T1000 (cell line): ENCODE data around the gene KCNH4.

ENCODE experiments used
- DNase-seq: peaks from one replicate; lab custom pipeline; 2025; ENCODE audit warnings: mixed read lengths; lab: John Stamatoyannopoulos, UW

The KCNH4 gene

DNA sequence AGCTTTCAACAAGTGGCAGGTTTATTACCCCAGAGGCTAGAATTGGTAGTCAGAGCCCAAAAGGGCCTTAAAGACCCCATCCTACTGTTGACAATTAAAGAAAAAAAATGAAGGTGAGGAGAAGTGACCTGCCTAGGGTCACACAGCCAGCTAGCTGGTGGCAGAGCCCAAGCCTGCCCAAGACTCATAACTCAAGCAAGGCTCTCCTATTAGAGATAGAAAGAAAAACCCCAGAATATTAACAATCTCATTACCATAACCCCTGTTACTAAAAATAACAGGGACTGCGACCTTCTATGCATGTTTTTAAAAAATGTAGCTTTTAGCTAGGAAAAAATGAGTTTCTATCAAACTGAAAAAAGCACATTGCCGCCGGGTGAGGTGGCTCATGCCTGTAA lies 44.3 kb downstream of the KCNH4 start:
- no peak for DNase-seq

GRCh38 chr17:42135664-42136653 lies 45.0 kb downstream of the KCNH4 start:
- DNase-seq: no peak

GRCh38 chr17:42135151-42135550 lies 45.8 kb downstream of the KCNH4 start:
- DNase-seq: no peak

- DNase-seq: no peak
These were observed 47.4 kb downstream of the KCNH4 start for GRCh38 chr17:42133461-42134041.

GRCh38 chr17:42132941-42133340 lies 48.0 kb downstream of the KCNH4 start:
- no peak for DNase-seq

GRCh38 chr17:42131981-42132432 lies 48.9 kb downstream of the KCNH4 start:
- no peak for DNase-seq

DNA sequence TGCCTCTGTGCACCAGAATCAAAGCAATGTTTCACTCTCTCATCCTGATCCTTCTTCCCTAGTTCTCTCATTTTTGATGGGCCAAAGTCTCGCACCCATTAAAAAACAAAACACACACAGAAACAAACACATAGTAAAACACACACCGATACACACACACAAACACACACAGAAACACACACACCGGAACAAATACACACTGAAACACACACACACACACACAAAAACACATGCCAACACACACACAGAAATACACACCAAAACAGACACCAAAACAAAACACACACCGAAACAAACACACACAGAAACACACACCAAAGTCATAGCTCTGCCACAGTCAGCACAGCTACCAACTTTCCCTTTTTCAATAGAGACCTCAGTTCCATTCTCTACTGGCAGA lies 49.7 kb downstream of the KCNH4 start:
- DNase-seq: no peak

DNA sequence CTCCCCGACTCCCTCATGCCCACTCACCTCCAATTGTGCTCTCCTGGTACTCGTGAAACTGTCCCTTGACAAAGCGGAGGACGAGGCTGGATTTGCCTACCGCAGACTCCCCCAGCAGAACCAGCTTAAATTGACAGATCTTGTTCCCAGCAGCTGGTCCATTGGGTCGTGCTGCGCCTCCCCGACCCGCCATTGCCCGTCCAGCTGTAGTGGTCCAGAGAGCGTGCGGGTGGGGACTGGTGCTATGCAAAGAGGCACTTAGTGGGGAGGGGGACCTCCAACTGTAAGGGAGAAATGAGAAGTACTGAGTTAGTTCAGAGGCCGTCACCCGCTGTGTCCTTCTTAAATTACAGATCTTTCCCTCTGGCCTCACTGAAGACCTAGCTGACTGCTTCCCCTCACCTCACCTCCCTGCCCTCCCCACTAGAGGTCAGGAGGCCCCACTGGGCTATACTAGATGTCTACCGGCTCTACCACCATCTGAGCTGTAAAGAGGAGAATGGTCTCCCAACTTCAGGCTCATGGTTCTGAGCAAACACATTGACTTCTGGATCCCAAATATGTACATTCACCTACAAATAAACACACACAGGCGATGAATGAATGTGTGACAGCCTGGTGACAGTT lies 50.5 kb downstream of the KCNH4 start:
- no peak for DNase-seq

DNA sequence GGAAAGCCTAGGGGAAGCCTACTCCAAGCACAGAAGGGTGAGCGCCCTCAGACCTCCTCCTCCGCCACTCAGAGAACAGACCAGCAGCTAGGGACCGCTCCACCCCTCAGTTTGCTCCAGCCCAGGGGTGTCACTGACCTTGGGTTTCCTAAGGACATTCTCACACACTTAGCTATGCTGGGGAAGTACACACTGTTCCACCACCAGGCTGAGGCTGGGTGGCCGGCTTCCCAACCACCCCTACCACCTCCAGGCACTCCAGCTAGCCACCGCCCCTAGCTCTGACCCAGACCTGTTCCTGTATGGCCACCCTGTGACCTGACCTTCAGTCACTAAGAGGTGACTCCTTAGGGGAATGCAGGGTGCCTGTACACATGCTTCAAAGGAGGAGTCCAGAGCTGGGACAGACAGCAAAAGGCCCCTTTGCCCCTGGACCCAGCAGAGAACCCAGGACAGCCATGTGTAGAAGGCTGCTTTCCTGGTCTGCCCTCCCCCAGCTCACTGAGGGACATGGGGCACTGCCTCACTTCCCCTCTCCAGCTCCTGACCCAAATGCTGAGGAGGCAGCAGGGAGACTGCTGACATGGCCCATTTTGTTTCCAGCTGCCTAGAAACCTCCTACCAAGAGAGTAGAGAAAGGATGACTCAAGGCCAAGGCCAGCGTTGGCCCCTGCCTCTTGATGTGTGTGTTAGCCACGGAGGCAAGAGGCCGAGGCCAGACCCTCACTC lies 51.7 kb downstream of the KCNH4 start:
- no peak for DNase-seq

GRCh38 chr17:42127414-42127813 lies 53.5 kb downstream of the KCNH4 start:
- no peak for DNase-seq

- DNase-seq: no peak
These were observed 54.1 kb downstream of the KCNH4 start for GRCh38 chr17:42126836-42127235.

- DNase-seq: no peak
These were observed 55.4 kb downstream of the KCNH4 start for GRCh38 chr17:42125565-42125964.

GRCh38 chr17:42124256-42124655 lies 56.7 kb downstream of the KCNH4 start:
- no peak for DNase-seq

DNA sequence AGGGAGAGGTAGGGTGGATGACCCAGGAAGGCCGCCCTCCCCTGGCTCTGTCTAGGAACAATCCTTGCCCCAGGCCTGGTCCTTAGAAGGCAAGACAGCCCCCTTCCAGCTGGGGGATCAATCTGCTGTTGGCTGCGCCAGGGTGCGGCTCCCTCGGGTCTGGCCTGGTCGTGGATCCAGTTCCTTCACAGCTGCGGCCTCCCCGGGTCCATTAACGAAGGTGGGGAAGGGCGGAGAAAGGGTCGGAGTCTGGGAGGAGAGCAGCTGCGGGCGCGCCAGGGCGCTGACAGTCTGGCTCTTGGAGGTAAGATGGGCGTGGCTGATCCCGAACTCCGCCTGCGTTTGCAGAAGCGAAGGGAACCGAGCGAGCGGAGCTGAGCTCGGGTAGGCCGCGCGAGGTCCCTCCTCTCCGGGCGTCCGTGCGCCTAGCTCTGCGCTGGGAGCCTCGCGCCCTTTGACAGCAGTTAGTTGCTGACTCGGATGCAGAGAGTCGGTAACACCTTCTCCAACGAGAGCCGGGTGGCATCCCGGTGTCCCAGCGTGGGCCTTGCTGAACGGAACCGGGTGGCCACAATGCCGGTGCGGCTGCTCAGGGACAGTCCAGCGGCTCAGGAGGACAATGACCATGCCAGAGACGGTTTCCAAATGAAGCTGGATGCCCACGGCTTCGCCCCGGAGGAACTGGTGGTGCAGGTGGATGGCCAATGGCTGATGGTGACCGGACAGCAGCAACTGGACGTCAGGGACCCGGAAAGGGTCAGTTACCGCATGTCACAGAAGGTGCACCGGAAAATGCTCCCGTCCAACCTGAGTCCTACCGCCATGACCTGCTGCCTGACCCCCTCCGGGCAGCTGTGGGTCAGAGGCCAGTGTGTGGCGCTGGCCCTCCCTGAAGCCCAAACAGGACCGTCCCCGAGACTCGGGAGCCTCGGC lies 58.3 kb downstream of the KCNH4 start, which contains the start of gene HSPB9:
Gene HSPB9, plus strand, starts transcription at position 434 of the 933 bp plus-strand sequence. Its CDS starts 47 bp downstream, at position 481.
- no peak for DNase-seq

DNA sequence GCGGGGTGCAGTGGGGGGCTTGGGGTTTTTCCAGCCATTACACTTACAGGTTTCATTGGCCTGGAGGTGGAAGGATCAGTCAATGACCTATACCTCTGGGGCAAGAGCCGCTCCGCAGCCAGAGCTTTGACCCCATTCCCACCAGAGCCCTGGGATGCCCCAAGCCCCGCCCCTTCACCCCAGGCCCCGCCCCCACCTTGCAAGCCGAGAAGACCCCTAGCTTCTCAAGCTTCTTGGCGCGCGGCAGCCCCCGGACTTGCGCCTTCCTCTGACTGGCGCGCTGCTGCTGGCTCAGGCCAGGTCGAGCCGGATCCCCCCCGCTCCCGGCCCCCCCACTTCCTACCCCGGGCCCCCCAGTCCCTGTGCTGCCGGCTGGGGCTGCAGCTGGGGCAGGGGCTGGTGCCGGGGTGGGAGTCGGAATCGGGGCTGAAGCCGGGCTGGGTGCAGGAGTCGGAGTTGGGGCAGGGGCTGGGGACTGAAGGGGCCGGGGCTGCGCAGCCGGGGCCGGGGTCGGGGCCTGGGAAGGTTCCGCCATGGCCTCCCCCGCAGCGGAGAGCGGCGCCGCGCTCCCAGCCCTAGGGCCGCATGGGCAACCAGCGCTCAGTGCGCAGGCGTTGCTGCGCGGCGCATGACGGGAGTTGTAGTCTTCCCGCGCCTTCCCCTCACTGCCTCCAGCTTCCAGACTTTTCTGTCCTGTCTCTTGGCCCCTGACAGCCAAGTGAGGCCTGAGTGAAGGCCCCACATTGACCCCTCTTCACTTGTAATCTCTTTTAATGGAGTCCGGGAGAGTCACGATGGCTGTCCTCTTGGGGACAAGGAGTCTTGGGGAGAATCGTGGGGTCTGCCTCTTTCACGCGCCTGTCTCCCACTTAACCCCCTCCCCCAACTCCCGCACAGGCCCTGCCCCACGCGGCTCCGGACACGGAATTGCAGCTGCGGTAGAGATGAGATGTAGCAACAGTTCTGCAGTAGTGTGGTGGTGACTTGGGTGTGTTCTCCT lies 59.9 kb downstream of the KCNH4 start, which contains the start of gene KAT2A:
Gene KAT2A, minus strand, starts transcription at position 598 of the 1,000 bp plus-strand sequence. Its CDS starts 63 bp downstream, at position 535.
- peak; percentile 67 for DNase-seq

DNA sequence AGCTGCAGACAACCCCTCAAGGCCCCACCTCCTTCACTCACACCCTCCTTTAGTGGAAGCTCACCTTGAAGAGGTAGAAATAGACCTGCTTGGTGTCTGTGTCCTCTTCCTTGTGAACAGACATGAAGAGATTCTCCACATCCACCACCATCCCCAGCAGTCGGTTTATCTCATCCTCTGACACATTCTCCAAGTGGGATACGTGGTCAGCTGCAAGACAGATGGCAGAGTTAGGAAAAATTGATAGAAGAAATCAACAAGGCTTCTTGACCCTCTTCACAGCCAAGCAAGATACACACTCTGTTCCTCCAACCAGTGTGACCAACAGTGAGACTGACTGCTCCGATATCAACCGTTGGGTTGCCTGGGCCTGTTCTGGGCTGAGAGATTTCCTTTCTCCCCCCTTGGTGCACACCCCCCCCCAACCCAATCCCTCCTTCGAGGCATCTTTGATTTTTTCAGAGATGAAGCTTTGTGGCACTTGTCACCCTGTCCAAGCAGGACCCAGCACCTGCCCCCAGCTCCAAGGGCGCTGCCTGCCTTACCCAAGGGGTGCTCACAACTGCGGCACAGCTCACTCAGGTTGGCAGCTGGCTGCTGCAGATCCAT lies 60.7 kb downstream of the KCNH4 start:
- DNase-seq: no peak

GRCh38 chr17:42119301-42119700 lies 61.6 kb downstream of the KCNH4 start:
- DNase-seq: no peak

GRCh38 chr17:42118545-42118944 lies 62.4 kb downstream of the KCNH4 start:
- no peak for DNase-seq

DNA sequence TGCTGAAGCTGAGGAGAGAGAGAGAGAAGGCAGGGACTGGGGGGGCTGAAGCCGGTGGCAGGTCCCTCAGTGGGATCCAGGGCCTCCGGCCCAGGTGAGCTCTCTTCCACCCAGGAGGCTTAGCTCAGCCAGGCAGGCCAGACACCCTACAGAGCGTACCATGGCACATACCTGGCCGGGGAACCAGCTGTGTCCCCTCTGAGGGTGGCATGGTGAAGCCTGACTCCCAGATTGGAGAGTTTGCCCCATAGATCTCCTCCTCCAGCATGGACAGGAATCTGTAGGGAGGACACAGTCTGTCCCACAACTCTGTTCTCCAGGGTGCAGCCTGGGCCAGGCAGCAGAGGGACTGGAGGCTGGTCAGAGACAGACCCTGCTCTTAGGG lies 62.8 kb downstream of the KCNH4 start:
- DNase-seq: no peak
